ENCODE measurements around the gene TBX2.

TBX2 gene

DNA sequence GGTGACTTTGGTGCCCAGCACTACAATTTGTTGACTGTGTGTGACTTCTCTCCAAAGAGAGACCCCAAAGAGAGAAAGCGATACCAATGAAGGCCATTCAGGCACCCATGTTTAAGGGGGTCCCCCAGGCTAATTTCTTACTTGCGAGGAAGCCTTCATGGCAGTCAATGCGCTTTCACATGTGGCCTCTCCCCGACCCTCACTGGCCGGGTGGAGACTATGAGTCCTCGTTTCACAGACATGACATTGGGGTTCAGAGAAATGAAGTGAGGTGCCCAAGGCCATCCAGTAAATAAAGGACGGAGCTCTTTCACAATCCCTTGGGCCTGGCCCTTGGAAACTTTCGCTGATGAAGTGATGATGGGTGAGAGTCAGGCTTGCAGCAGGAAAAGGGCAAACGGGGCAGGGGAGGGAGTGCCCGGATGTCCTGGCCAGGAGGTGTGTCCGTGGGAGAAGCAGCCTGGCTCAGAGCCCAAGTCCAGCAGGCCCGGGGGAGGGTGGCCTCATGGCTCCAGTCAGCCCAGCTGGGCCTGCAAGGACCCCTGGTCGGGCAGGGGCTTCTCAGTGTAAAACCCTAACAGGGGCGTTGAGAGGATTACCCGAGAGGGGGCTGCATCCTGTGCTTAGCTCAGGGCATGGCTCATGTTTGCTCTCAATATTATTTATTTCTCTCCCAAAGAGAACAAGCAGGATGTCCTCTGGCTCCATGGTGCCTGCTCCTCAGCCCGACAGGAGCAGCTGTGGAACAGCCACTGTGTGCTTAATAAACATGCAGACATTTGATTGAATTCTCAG is 14.7 kb downstream of the TBX2 start:
- H2AFZ ChIP-seq (ENCODE audit: low read length) = no peak overlapping the region
- H3F3A ChIP-seq (ENCODE audit: insufficient read depth, low read length) = no peaks in the 10 kb centered on the region
- H3K4me1 ChIP-seq (ENCODE audit: insufficient read depth, low read length, severe bottlenecking) = peaks cover 31% of the 10 kb centered on the region
- no peaks in the 10 kb centered on the region for H3K9me3 ChIP-seq (ENCODE audit: low read length)
- no peak overlapping the region for H3K4me3 ChIP-seq (ENCODE audit: low read depth, low read length, poor library complexity, severe bottlenecking)
- H3K9ac ChIP-seq (ENCODE audit: low read length) = no peak overlapping the region
- H3K27ac ChIP-seq (ENCODE audit: low read depth, low read length, poor library complexity, severe bottlenecking) = no peak overlapping the region
- H3K36me3 ChIP-seq (ENCODE audit: insufficient read depth, low read length) = no peaks in the 10 kb centered on the region
- no peaks in the 10 kb centered on the region for H4K20me1 ChIP-seq (ENCODE audit: insufficient read depth, low read length)
- no peak for TF ChIP-seq CTCF (IDR thresholded peaks at IDR 0.05; ENCODE audit: low read length)
- TF ChIP-seq EZH2 (IDR thresholded peaks at IDR 0.05; ENCODE audit: borderline replicate concordance, low read length) = no peak
- peaks cover 7% of the 10 kb centered on the region; the same call in 1 of the 2 replicates for H3K27me3 ChIP-seq (ENCODE audit: insufficient read depth, low read length)
- H3K79me2 ChIP-seq (ENCODE audit: insufficient read depth, low read length) = no peaks in the 10 kb centered on the region
- H3K9me2 ChIP-seq (ENCODE audit: low read depth, low read length) = no peaks in the 10 kb centered on the region
- H3K4me2 ChIP-seq (ENCODE audit: low read length) = no peak overlapping the region

DNA sequence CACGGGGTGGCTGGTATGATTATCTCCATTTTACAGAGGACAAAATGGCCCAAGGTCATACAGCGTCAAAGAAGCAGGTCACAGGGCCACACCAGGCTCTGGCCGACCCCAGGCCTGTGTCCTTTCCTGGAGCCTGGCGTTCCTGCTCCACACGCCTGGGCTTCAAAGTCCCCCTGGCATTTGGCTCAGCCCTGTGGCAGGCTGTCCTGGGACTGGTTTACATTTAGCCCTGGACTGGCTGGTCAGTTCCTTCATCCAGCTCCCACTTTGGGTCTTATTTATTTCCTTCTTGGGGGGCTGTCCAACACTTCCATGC is 15.3 kb downstream of the TBX2 start:
- Histone ChIP-seq H3K27me3 (ENCODE audit: insufficient read depth, low read length) (peaks cover 7% of the 10 kb centered on the region; the same call in 1 of the 2 replicates), H3K9ac (ENCODE audit: low read length) (no peak overlapping the region), H3K9me2 (ENCODE audit: low read depth, low read length) (no peaks in the 10 kb centered on the region), H3K4me3 (ENCODE audit: low read depth, low read length, poor library complexity, severe bottlenecking) (no peak overlapping the region), H3K36me3 (ENCODE audit: insufficient read depth, low read length) (no peaks in the 10 kb centered on the region), H2AFZ (ENCODE audit: low read length) (no peak overlapping the region), H3K27ac (ENCODE audit: low read depth, low read length, poor library complexity, severe bottlenecking) (no peak overlapping the region), H3K4me1 (ENCODE audit: insufficient read depth, low read length, severe bottlenecking) (peaks cover 30% of the 10 kb centered on the region), H3K79me2 (ENCODE audit: insufficient read depth, low read length) (no peaks in the 10 kb centered on the region), H3K9me3 (ENCODE audit: low read length) (no peaks in the 10 kb centered on the region), H3F3A (ENCODE audit: insufficient read depth, low read length) (no peaks in the 10 kb centered on the region), H3K4me2 (ENCODE audit: low read length) (no peak overlapping the region), H4K20me1 (ENCODE audit: insufficient read depth, low read length) (no peaks in the 10 kb centered on the region)
- no peak for TF ChIP-seq EZH2 (IDR thresholded peaks at IDR 0.05; ENCODE audit: borderline replicate concordance, low read length)
- TF ChIP-seq CTCF (IDR thresholded peaks at IDR 0.05; ENCODE audit: low read length) = no peak

DNA sequence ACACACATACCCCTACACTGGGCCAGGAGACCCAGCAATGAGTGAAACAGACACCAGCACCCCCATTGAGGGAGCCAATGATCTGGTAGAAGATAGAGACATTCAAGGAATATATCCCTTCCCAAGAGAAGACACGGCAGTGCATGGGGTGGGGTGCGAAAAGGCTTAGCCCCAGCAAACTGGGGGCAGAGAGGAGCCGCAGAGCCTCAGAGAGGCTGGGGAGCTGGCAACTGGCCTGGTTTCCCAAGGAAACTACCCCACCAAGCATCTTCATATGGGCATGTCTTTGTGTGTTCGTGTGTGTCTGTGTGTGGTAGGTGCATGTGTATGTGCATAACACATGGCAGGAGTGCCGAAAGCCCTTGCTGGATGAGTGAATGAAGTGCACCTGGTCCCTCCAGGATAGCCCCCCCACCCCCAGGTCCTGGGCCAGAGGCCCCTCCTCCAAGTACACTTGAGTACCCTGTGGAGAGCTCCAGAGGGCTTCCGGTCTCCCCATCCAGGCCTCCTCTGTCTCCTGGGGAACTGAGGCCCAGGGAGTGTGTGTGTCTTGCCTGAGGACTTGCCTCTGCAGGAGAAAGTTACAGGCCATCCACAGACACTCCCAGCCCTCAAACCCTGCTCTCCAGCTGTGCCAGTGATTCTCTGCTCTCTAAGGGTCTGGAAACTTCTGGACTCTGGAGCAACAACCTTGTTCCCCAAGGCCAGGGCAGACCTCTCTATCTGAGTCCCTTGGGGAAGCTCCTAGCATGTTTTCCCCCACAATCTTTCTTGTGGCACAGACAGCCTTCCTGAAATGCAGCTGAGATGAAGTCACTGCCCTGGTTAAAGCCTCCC is 15.9 kb downstream of the TBX2 start:
- Histone ChIP-seq H3K79me2 (ENCODE audit: insufficient read depth, low read length) (no peaks in the 10 kb centered on the region), H3K9me3 (ENCODE audit: low read length) (no peaks in the 10 kb centered on the region), H3K36me3 (ENCODE audit: insufficient read depth, low read length) (no peaks in the 10 kb centered on the region), H3K9ac (ENCODE audit: low read length) (no peak overlapping the region), H3K4me2 (ENCODE audit: low read length) (no peak overlapping the region), H3K4me3 (ENCODE audit: low read depth, low read length, poor library complexity, severe bottlenecking) (no peak overlapping the region), H3K27me3 (ENCODE audit: insufficient read depth, low read length) (peaks cover 7% of the 10 kb centered on the region; the same call in 1 of the 2 replicates), H3K4me1 (ENCODE audit: insufficient read depth, low read length, severe bottlenecking) (peaks cover 23% of the 10 kb centered on the region), H3F3A (ENCODE audit: insufficient read depth, low read length) (no peaks in the 10 kb centered on the region), H2AFZ (ENCODE audit: low read length) (no peak overlapping the region), H4K20me1 (ENCODE audit: insufficient read depth, low read length) (no peaks in the 10 kb centered on the region), H3K9me2 (ENCODE audit: low read depth, low read length) (no peaks in the 10 kb centered on the region), H3K27ac (ENCODE audit: low read depth, low read length, poor library complexity, severe bottlenecking) (no peak overlapping the region)
- TF ChIP-seq CTCF (IDR thresholded peaks at IDR 0.05; ENCODE audit: low read length) (no peak), EZH2 (IDR thresholded peaks at IDR 0.05; ENCODE audit: borderline replicate concordance, low read length) (no peak)

Measured in OCI-LY1 (cell line).